ENCODE data around the gene KLF12. TPM values are rescaled to one million over a fixed set of nuclear protein-coding genes. Genes with fewer than 3 reads are reported as not detected.

Gene KLF12
- polyA plus RNA-seq, 1 experiment, result 16.3 TPM

GRCh38 chr13:74114202-74114601 lies 20.0 kb downstream of the KLF12 start:
- DNase-seq (ENCODE audit: low read depth), result no peak
- Histone ChIP-seq H3K27me3 (ENCODE audit: control insufficient read depth, insufficient read depth, low read length) (no peaks in the 10 kb centered on the region), H3K4me3 (ENCODE audit: low read depth, low read length) (no peak overlapping the region), H3K36me3 (ENCODE audit: control insufficient read depth, insufficient read depth, low read length) (no peaks in the 10 kb centered on the region)
- CTCF ChIA-PET, result no interaction called here
- POLR2A ChIA-PET, result interaction anchor here (0.5 kb wide), 1 partner anchor 23 kb away, joined by 3 read pairs; no protein-coding TSS in a partner anchor
- TF ChIP-seq CTCF (IDR thresholded peaks at IDR 0.05; ENCODE audit: insufficient read depth, low read depth, low read length), result no peak

DNA sequence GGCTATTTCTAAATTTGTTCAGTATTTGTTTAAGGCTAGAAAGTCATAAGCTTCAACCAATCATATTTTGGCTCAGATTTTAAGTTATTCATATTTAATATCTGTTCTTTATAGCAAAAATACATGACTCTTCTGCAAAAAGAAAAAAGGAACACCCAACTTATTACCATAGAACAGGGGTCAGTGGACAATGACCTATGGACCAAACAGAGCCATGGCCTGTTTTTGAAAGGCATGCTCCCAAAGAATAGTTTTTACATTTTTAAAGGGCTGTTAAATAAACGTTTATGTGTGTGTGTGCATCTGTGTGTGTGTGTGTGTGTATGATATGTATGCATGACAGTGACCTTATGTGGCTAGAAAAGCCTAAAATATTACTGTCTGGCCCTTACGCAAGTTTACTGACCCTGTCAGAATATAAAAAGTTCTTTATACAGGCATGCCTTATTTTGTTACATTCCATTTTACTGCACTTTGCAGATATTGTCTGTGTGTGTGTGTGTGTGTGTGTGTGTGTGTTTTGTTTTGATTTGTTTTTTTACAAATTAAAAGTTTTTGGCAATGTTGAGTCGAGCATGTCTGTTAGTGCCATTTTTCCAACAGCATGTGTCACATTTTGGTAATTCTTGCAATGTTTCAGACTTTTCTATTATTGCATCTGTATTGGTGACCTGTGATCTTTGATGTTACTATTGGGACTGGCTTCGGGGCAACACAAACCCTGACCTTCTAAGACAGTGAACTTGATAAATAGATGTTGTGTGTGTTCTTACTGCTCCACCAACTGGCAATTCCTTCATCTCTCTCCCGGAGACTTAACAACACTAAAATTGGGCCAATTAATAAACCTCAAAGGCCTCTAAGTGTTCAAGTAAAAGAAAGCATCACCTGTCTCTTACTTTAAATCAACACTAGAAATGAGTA lies 22.0 kb downstream of the KLF12 start:
- Histone ChIP-seq H3K27me3 (ENCODE audit: control insufficient read depth, insufficient read depth, low read length) (no peaks in the 10 kb centered on the region), H3K4me3 (ENCODE audit: low read depth, low read length) (no peak overlapping the region), H3K36me3 (ENCODE audit: control insufficient read depth, insufficient read depth, low read length) (no peaks in the 10 kb centered on the region)
- POLR2A ChIA-PET, result no interaction called here
- CTCF ChIA-PET, result no interaction called here
- no peak for DNase-seq (ENCODE audit: low read depth)
- no peak for TF ChIP-seq CTCF (IDR thresholded peaks at IDR 0.05; ENCODE audit: insufficient read depth, low read depth, low read length)

DNA sequence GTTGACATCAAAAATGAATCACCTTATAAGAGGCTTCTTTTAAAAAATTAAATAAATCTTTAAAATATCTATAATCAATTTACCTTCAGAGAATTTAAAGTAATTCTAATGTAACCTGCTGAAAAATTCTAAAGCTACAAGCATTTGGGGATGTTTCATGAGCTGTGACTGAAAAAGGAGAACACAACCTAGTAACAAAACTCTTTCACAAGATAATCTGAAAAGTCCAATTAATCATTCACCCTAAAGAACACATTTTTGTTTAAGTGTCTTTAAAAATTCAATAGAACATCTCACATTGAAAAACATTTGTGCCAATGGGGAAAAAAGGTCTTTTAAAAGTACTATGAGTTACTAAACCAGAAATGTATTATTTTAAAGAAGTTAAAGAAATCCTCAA lies 22.8 kb downstream of the KLF12 start:
- H3K36me3 ChIP-seq (ENCODE audit: control insufficient read depth, insufficient read depth, low read length), result no peaks in the 10 kb centered on the region
- CTCF ChIA-PET, result no interaction called here
- POLR2A ChIA-PET, result no interaction called here
- no peak for DNase-seq (ENCODE audit: low read depth)
- no peaks in the 10 kb centered on the region for H3K27me3 ChIP-seq (ENCODE audit: control insufficient read depth, insufficient read depth, low read length)
- H3K4me3 ChIP-seq (ENCODE audit: low read depth, low read length), result no peak overlapping the region
- no peak for TF ChIP-seq CTCF (IDR thresholded peaks at IDR 0.05; ENCODE audit: insufficient read depth, low read depth, low read length)

DNA sequence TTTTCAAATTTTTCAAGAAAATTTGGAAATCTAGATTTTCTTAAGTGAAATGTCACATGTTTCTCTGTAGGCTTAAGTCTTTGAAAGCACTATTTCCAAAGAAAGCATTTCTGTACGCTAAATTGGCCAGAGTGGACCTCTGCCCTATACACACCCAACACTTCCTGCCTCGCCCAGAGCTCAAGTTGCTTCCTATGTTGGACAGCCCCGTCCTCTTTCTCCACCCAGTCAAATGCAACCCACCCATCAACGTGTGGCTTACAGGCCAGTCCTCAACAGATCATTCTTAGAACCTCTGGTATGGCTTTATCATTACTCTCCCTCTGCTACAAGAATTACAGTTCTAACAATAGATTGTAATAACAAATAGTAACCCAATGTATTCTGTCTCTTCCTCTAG lies 24.2 kb downstream of the KLF12 start:
- no peak for TF ChIP-seq CTCF (IDR thresholded peaks at IDR 0.05; ENCODE audit: insufficient read depth, low read depth, low read length)
- no peaks in the 10 kb centered on the region for H3K27me3 ChIP-seq (ENCODE audit: control insufficient read depth, insufficient read depth, low read length)
- no peak overlapping the region for H3K4me3 ChIP-seq (ENCODE audit: low read depth, low read length)
- CTCF ChIA-PET, result no interaction called here
- no peaks in the 10 kb centered on the region for H3K36me3 ChIP-seq (ENCODE audit: control insufficient read depth, insufficient read depth, low read length)
- POLR2A ChIA-PET, result no interaction called here
- no peak for DNase-seq (ENCODE audit: low read depth)

- POLR2A ChIA-PET, result no interaction called here
- TF ChIP-seq CTCF (IDR thresholded peaks at IDR 0.05; ENCODE audit: insufficient read depth, low read depth, low read length), result no peak
- Histone ChIP-seq H3K4me3 (ENCODE audit: low read depth, low read length) (no peak overlapping the region), H3K36me3 (ENCODE audit: control insufficient read depth, insufficient read depth, low read length) (no peaks in the 10 kb centered on the region), H3K27me3 (ENCODE audit: control insufficient read depth, insufficient read depth, low read length) (no peaks in the 10 kb centered on the region)
- CTCF ChIA-PET, result no interaction called here
- no peak for DNase-seq (ENCODE audit: low read depth)
These were observed 26.6 kb downstream of the KLF12 start for GRCh38 chr13:74107598-74107997.

Measured in BJ (cell line).